Stimulated activated CD8-positive, alpha-beta memory T cell treated with anti-CD3 and anti-CD28 coated beads, Interleukin-7, amount 100 ng/mL, for 24 hours (primary cell): ENCODE measurements around the gene AIRE.
"Not testable (repeated sequence)": the region's sequence is repeated elsewhere in the genome, so short reads cannot be mapped to it uniquely, and the experiment has no call there.

Experiments
- DNase-seq: peaks from one replicate; pipeline ENCODE4 v3.0.0-alpha.2; 2020; ENCODE audit warnings: low read depth

AIRE gene

GRCh38 chr21:44291936-44292811 lies 6.5 kb downstream of the AIRE start:
- no peak for DNase-seq

DNA sequence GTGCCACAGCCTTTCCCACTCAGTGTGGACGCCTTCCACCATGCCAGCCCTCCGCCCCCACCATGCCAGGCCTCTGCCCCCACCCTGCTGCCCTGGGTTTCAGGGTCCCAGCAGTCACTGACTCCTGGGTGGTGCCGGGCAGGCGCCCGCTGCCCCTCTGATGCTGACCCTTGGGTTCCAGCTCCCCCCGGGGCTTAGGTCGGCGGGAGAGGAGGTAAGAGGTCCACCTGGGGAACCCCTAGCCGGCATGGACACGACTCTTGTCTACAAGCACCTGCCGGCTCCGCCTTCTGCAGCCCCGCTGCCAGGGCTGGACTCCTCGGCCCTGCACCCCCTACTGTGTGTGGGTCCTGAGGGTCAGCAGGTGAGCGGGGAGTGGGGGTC lies 7.1 kb downstream of the AIRE start:
- DNase-seq: no peak

GRCh38 chr21:44293551-44294231 lies 8.0 kb downstream of the AIRE start:
- no peak for DNase-seq

DNA sequence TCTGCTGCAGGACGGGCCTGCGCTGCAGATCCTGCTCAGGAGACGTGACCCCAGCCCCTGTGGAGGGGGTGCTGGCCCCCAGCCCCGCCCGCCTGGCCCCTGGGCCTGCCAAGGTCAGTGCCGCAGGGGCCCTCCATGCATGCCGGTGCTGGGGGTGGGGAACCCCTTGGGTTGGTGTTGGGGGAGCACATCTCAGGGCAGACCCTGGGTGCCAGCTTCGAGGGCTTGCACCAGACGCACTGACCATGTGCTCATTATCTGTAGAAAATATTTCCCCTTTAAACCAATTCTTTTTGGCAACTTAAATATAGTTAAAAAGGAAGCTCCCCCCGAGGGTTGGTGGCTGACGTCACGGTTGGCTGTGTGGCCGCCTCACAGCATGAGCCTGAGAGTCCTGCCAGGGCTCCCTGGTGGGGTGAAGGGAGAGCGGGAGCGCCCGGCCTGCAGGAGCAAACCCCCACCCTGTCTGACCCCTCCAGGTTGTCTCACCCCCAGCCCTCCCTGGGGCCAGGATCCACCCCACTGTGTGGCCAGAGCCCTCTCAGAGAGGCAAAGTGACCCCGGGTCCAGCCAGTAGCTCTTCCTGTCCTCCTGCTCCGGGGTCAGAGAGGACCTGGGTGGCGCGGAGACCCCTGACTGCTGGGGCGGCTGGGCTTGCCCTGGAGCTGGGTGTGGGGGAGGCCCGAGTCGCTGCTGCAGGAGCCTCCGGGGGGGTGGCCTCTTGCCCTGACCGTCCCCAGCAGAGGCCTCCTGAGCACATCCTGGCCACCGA lies 8.9 kb downstream of the AIRE start:
- no peak for DNase-seq

DNA sequence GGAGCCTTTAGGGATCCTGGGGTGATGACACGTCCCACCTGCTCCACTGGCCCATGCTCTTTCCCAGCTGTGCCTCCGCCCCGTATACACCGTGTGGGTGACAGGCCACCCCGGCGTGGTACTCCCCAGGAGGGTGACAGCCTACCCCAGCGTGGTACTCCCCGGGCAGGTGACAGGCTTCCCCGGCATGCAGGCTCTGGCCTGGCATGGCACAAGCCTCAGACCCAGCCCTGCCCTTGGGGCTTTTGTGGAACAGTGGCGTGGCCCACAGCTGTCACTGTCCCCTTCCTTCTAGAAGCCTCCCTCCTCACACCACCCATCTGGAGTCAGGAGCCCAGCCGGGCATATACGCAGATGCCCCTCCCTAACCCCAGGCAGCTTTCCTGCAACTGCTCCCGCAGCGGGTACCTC lies 9.5 kb downstream of the AIRE start:
- DNase-seq: no peak

DNA sequence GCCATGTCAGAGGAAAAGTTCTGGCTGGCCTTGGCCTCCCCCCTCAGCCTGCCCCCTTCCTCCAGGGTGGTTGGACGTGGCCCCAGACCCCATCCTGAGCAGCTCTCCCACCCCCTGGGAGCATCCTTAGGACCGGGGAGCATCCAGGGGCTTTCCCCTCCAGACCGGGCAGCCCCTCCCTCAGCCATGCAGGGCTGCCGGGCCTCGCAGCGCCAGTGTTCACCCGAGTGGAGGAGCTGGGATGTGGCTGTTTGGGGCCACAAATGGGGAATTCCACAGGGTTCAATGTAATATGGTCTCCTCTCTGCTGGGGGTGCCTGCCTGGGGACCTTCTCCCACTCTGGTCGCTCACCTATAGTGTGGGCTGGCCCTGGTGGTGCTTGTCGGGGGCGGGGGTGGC lies 10.0 kb downstream of the AIRE start:
- DNase-seq: no peak

- DNase-seq: no peak
Measured at GRCh38 chr21:44296103-44296519, 10.4 kb downstream of the AIRE start.

- no peak for DNase-seq
Measured at GRCh38 chr21:44296916-44297315, 11.2 kb downstream of the AIRE start.

DNA sequence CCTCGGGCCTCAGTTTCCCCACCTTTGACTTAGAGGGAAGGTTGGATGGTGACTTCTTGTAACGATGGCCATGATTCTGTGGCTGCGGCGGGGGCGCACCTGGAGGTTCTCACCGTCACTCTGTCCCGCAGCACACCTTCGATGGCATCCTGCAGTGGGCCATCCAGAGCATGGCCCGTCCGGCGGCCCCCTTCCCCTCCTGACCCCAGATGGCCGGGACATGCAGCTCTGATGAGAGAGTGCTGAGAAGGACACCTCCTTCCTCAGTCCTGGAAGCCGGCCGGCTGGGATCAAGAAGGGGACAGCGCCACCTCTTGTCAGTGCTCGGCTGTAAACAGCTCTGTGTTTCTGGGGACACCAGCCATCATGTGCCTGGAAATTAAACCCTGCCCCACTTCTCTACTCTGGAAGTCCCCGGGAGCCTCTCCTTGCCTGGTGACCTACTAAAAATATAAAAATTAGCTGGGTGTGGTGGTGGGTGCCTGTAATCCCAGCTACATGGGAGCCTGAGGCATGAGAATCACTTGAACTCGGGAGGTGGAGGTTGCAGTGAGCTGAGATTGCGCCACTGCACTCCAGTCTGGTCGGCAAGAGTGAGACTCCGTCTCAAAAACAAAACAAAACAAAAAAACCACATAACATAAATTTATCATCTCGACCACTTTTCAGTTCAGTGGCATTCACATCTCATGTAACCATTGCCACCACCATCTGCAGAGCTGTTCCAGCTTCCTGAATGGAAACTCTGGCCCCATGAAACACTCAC lies 12.0 kb downstream of the AIRE start:
- DNase-seq: peak; percentile 51

- DNase-seq: no peak
Measured at GRCh38 chr21:44298301-44298700, 12.6 kb downstream of the AIRE start.

GRCh38 chr21:44299085-44299457 lies 13.4 kb downstream of the AIRE start:
- no peak for DNase-seq

- peak; percentile 33 for DNase-seq
Measured at GRCh38 chr21:44299458-44300261, 14.0 kb downstream of the AIRE start, which contains the start of gene PFKL. Gene PFKL, plus strand, starts transcription at chr21:44300053. Its CDS starts 53 bp downstream, at chr21:44300106.

DNA sequence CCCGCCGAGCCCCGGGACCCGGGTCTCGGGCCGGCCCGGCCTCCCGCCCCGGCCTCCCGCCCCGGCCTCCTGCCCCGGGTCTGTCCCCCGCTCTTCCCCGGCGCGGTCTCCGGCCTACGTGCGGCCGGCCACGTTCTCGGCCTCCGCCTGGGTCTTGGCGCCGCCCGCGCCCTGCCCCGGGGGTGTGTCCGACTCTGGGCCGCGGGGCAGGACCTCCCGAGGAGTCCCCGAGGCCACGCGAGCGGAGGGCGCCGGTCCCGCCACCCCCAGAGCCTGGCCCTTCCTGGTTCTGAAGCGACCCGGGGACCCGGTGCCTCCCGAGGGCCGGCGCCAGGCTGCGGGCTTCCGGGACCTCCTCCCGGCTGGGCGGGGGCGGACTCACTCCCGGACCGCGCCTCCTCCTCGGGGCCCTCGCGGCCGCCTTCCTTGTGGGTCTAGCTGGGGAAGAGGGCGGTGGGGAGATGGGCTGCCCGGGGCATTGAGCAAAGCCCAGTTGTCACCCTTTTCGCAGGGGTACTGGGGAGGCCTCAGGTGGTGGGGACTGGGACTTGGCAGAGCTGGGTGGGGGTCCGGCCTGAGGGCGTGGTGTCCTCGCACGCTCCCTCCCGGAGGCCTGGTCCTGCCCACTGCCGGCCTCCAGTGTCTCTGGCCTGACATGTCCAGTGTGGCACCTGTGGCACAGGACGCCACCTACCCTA lies 14.7 kb downstream of the AIRE start:
- peak; percentile 38 for DNase-seq

GRCh38 chr21:44301141-44301540 lies 15.5 kb downstream of the AIRE start:
- no peak for DNase-seq

DNA sequence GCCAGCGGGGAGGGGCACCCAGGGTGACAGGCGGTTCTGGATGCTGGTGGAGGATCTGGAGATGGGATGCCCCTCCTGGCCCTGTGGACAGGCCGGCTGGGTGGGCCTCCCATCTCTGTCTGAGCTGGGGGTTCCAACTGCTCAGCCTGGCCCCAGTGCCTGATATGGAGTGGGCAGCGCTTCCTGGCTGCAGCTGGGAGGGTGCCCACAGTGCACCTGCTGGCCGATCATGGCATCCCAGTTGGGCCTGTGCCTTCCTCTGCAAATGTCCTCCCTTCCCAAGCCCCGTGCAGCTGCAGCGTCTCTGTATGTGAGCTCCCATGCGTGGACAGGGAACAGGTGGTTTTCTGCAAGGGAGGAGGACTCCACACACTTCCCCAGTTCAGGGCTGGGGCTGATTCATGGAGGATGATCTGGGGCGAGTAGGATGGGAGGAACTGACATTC lies 16.3 kb downstream of the AIRE start:
- DNase-seq: no peak

DNA sequence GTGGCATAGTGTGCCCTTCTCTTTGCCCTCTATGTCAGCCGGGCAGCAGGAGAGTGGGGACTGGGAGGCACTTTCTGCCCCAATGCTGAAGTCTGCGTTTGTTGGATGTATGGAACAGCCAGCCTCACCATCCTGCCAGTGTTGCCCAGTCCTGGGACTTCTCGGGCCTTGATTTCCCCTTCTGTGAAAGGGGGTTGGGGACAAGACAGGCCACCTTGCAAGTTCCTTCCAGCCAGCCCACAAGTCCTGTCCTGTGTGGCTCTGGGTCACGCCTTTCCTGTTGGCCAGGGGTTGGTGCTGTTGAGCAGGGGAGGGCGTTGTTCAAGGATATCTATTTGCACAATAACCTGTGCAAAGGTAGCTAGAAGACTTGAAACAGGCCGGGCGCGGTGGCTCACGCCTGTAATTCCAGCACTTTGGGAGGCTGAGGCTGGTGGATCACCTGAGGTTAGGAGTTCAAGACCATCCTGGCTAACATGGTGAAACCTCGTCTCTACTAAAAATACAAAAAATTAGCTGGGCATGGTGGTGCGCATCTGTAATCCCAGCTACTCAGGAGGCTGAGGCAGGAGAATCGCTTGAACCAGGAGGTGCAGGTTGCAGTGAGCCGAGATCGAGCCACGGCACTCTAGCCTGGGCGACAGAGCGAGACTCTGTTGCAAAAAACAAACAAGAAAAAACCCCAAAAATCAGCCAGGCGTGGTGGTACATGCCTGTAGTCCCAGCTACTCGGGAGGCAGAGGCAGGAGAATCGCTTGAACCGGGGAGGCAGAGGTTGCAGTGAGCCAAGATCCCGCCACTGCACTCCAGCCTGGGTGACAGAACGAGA lies 17.1 kb downstream of the AIRE start:
- DNase-seq: not testable (repeated sequence)

- DNase-seq: no peak
Measured at GRCh38 chr21:44303490-44303981, 17.9 kb downstream of the AIRE start.

DNA sequence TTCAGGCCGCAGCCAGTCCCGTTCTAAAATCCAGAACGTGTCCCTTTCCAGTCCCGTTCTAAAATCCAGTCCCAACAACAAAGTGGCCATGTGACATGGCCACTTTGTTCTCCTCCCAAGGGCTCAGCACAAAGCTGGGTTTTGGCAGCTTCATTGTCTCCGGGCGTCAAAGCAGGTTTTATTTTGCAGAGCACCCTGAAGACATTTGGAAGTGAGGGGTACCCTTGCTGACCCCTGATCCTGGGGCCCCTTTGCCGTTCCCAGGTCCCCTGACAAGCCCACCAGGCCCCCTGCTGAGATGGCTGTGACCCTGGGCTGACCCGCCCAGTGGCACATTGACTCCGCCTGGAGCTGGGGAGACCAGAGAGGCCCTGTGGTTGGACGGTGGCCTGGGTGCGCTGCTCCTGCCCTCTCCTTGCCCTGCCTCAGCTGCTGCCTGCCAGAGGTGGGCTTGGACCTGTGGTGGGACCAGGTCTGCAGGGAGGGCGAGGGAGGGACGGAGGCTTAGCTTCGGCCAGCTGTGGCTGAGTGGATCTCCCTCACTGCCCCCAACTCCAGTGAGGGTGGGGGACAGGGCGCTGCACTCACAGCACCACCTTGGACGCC lies 18.4 kb downstream of the AIRE start:
- DNase-seq: no peak

DNA sequence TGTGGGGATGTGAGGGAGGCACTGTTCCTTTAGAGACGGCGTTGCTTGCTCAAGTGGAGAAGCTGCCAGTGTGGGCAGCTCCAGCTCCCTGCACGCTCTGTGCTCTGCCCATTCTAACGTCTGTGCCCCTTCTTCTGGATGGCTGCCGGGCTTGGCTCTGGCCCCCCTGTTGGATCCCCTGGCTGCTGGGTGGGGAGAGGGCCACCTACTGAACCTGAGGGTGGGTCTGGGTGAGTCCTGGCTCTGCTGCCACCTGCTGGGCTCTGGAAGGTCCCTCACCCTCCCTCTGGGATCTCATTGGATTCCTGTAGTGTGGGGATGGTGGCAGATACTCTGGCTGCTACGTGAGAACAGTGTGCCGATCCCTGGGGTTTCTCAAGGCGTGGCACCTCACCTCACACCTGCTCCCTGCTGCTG lies 19.2 kb downstream of the AIRE start:
- no peak for DNase-seq
